Posterior cingulate gyrus (tissue), 11 donors: ENCODE data around the gene CIBAR2.
"Not testable (repeated sequence)": the region's sequence is repeated elsewhere in the genome, so short reads cannot be mapped to it uniquely, and the experiment has no call there.

Source experiments
- DNase-seq, 10 donors: peaks; one replicate each; pipeline versions ENCODE4 v3.0.0 to v3.0.0-alpha.2; 2020 to 2021; ENCODE audit warnings: mixed read lengths in 3 of 10
- intact Hi-C: fragments of 100-400 bp; cut with DNase I; formaldehyde crosslinking; loops from one replicate; pipeline ENCODE4 v1.15.1; 2023

Gene CIBAR2

DNA sequence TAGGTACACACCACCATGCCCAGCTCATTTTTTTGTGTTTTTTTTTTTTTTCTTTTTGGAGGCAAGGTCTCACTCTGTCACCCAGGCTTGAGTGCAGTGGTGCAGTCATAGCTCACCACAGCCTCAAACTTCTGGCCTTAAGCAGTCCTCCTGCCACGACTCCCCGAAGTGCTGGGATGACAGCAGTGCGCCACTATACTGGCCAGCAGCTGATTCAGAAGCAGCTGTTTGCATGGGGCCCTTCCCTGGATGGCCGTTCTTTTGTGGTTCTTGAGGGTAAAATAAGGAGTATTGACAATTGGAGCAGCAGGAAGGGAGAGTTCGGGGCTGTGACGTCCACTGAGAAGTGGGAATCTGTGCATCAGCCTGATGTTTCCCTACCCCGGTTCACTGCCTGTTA is 43.1 kb downstream of the CIBAR2 start:
- intact Hi-C loops, result no loop called here
- no peak for DNase-seq

DNA sequence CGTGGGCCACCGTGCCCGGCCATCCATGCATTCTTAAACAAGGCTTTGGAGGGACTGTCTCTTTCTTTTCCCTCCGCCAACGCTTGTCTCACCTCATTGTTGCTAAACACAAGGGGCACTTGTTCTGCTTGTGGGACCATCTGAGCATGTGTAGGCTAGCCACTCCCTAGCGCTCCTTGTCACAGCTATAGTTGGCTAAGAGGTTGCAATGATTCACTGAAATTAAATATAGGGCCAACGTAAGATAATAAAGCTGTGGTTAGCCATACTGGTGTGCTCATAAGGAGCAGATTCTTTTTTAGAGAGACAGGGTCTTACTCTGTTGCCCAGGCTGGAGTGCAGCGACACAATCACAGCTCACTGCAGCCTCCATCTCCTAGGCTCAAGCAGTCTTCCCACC is 43.5 kb downstream of the CIBAR2 start:
- intact Hi-C loops, result no loop called here
- no peak for DNase-seq

DNA sequence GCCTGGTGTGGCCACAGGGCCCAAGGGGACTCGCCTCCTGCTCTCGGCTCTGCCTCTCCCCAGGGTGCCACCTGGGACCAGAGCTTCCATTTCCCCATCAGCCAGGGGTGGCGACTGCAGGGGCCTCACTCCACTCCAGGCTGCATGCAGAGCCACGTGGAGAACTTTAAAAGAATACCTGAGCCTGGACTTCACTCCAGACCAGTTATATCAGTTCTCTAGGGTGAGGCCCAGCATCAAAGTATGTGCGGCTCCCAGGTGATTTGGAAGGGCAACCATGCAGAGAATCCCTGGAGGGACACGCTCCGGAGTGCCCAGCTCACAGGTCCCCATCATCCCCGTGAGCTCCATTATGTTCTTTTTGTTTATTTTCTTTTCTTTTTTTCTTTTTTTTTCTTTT is 44.8 kb downstream of the CIBAR2 start:
- intact Hi-C loops, result no loop called here
- DNase-seq, result no peak

DNA sequence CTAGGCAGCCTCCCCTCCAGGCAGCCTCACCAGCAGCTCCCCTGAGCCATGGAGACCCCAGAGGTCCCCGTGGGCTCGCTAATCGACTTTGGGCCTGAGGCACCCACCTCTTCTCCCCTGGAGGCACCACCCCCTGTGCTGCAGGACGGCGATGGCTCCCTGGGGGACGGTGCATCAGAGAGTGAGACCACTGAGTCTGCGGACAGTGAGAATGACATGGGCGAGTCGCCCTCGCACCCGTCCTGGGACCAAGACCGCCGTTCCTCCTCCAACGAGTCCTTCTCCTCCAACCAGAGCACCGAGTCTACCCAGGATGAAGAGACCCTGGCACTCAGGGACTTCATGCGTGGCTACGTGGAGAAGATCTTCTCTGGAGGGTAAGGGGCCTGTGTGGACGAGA is 45.2 kb downstream of the CIBAR2 start:
- intact Hi-C loops, result no loop called here
- DNase-seq, result no peak

DNA sequence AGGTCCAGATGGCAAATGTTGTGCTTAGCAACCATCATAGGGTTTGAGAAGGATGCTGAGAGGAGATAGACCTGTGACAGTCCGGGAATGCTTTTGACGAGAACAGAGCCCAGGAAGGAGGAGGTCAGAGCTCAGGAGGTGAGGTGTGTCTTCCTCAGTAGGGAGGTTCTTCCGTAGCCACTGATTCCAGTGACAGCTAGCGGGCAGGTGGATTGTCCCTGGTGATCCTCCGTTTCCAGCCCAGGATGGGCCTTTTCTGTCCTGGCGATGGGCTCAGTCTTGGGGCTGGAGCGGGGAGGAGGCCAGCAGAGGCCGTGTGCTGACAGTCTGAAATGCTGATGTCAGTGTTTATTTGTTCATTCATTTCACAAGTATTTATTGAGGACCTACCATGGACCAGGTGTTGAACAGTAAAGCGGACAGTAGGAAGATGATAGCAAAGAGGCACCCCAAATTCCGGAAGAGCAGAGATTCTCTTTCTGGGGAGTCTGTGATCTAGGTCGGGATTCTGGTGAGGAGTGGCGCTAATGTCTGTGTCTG is 45.9 kb downstream of the CIBAR2 start:
- DNase-seq, result no peak
- intact Hi-C loops, result no loop called here

DNA sequence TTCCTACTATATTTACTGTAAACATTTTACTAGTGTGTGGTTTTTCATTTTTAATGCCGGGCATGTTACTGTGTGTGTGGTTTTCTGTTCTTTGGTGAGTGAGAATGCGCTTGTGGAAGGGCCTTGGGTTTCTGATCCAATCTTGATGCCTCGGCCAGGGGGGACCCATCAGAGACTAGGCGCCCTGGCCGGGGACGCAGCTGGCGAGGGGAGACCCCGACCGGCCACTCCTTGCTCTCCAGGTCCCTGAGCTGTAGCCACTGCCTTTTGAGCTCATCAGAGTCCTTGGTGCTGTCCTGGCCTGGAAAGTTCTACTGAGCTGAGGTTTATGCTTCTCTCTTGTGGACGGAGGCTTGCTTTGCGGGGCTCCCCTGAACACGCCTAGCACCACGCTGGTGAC is 47.2 kb downstream of the CIBAR2 start:
- no peak for DNase-seq
- intact Hi-C loops, result no loop called here

DNA sequence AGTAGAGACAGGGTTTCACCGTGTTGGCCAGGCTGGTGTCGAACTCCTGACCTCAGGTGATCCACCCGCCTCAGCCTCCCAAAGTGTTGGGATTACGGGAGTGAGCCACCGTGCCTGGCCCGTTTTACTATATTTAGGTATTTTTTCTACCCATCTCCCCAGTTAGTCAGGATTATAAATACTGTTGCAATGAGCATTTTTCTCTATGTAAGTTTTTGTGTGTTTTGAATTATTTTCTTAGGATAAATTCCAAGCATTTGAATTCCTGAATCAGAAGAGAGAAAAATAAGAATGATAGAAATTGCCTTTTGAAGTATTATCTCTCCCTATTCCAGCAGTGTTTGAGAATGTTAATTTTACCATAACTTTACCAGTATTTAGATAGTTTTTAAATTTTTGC is 48.1 kb downstream of the CIBAR2 start:
- intact Hi-C loops, result no loop called here
- no peak for DNase-seq

DNA sequence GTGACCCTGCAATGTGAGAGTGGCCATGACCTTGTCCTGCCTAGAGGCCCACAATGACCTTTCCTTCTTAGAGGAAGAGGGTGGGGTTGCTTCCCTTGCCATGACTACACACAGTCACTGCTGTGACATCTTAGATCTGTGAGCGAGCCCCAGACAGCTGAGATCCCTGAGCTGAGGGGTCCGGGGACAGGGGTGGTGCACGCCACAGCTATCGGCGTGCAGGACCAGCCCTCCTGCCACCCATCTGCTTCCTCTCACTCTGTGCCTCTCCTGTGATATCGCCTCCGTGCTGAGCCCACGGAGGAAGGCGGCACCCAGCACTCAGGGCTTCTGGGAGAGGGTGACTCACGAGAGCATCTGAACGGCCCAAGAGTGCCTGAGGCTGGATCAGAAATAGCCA is 49.4 kb downstream of the CIBAR2 start:
- peak in 2 of 10 donors; percentile 68 to 87 for DNase-seq
- intact Hi-C loops, result no loop called here

DNA sequence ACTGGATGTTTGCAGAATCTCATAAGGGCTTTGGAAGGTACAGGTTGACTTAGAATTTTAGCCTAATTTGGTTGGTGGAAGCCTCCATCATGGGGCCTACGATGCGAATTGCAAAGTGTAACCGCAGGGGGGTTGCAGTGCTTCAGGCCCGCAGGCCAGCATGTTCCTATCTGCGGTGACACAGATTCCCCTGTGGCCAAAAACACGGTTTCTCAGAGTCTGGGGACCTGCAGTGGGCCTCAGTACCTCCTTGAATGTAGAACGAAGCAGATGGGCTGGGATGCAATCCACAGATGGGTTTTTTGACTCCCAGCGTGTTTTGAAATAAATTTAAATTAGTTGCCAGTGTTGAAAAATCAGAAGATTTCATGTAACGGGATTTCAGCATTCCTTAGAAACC is 49.9 kb downstream of the CIBAR2 start:
- DNase-seq, result no peak
- intact Hi-C loops, result no loop called here

DNA sequence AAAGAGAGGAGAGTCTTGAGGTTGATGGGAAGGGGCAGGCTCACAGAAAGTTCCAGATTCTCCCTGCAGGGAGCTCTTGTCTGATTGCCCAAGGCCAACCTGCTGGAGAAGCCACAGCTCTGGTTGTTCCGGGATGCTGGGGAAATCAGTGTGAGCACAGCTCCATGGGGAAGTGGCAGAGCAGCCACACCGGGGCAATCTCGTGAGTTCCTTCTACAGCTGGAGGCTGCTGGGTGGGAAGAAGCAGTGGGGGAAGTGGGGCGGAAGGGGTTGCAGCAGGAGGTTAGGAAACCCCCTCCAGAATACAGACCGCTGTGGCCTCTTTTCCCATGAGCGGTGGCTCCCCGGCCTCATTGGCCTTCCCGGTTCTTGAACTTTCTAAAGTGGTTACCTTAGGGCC is 50.7 kb downstream of the CIBAR2 start:
- intact Hi-C loops, result no loop called here
- peak in 1 of 10 donors; percentile 37 for DNase-seq

DNA sequence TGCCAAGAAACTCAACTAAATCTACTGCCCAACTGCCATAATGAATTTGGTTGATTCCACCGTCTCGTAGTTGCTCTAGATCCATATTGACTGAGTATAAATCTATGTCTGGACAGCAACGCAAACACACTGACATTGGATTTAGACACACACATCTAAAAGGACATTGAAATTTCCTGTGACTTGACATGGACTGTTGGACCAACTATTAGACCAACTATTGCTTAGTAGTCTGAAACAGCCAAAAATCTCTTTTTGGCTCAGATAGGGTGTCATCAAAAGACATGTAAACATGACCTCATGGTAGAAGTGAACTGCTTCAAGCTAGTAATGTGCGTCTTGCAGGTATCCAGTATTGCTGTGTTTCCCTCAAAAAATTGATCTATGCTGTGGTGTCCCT is 53.4 kb downstream of the CIBAR2 start:
- intact Hi-C loops, result no loop called here
- no peak for DNase-seq

DNA sequence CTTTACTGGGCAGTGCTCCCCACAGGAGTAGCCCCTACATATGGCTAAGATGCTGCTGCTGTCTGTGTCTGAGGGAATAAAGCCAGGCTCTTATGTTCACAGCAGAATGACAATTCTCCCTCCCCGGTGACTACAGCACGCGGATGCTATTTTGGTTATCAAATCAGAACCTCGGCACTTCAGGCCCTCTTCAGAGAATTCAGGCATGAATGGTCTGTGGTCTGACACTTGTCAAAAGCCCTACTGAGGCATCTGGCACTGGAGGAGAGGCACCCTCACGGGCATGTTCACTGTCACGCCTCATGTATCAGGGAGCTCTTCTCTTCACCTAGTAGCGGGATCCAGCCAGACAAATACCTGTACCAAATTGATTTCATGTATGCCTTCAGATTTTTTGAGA is 54.3 kb downstream of the CIBAR2 start:
- DNase-seq, result no peak
- intact Hi-C loops, result no loop called here

DNA sequence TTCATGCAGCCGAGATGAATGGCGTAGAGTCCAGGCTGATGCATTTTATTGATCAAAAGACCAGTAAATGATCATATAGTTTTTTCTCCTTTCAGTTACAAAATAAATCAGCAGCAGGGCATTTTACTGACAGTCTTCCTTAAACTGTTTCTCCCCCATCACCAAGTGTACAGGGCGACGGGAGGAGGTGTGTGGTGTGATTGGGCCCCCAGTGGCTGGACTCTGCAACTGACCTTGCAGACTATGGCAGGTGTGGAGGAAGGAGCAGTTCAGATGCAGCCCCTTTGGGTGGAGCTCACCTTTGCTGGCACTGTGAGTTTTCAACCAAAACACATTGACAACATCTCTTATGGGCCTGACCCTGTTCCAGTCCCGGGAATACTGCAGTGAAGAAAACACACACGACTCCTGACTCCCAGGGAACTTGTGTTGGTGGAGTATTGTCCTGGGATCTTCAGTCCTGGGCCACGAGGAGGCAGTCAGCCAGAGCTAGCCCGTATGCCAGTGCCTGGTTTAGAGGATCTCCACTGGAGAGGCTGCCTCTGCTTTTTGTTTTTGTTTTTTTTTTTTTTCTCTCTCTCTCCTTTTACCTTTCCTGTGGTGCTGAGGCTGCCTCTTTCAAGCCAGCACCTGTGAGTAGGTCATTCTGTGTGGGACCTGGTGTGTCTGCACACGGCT is 54.9 kb downstream of the CIBAR2 start:
- no peak for DNase-seq

DNA sequence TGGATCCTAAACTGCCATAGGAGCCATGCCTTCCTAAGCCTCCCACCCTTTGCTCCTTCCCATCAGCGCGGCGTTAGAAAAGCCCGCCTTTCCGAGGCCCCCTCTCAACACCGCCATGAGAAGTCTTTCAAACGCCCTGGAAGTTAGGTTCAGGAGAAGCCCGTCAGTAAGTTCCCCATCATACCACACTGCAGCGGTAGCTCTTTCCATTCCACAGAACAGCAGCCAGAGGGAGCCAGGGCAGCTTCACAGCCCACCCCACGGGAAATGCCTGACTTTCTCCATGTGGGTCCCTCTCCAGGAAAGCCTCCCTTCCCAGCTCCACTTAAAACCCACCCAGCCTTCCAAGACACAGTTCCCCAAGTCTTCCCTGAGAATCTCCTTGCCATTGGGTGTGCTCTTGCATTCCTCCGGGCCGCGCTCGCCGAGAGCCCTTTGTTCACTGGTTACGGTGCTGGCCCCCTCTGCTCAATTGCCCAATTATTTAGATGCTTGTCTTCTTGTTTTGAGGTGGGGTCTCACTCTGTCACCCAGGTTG is 56.0 kb downstream of the CIBAR2 start:
- peak in 1 of 10 donors; percentile 91 for DNase-seq
- intact Hi-C loops, result no loop called here

More for the DNA sequence above, 54.9 kb downstream of the CIBAR2 start:
- intact Hi-C loops, result no loop called here

DNA sequence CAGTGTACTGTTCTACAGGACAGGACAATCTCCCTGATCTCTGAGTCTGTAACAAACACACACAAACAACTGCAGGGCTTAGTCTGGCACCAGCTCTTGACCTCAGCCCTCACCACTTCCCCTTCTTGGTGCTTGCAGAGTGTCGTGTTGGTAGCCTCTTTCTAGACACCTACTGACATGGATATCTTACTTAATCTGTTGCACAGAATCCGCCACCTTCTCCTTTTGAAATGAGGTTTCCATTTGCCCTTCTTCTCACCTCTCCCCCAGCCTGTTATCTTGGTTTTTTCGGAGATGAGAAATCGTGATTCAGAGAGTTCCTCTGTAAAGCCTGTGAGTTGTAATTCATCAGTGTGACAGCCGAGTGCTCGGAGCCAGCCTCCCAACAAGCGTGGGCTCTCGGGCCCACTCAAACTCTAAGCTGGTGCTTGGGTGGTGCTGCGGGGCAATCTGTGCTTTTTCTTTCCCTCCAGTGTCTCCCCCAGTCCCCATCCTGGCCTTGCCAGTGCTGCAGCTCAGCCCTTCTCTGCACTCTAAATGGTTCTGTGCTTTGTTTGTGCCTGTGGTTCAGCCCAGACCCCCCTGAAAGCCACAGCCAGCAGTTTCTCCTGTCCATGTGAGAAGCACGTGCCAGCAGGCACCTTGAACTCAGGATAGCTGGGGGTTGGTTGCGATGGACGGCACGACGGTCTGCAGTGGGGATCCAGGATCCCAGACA is 56.6 kb downstream of the CIBAR2 start:
- intact Hi-C loops, result no loop called here
- DNase-seq, result peak in 5 of 10 donors; percentile 23 to 90 (median 87)

DNA sequence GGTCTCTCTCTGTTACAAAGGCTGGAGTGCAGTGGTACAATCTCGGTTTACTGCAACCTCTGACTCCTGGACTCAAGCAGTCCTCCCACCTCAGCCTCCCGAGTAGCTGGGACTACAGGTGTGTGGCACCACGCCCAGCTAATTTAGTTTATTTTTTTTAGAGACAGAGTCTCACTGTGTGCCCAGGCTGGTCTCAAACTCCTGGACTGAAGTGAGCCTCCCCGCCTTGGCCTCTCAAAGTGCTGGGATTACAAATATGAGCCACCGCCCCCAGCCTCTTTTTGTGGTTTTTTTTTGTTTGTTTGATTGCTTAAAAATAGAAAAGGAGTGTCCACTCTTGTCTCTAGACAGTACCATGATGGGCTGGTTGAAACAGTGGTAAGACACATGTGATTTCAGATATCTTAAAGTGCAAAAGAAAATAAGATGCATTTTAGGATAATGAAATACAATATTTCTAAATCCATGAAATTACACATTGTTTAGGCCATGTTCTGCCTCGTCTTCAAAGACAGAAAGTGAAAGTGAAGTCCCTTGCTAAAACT is 57.3 kb downstream of the CIBAR2 start:
- intact Hi-C loops, result no loop called here

DNA sequence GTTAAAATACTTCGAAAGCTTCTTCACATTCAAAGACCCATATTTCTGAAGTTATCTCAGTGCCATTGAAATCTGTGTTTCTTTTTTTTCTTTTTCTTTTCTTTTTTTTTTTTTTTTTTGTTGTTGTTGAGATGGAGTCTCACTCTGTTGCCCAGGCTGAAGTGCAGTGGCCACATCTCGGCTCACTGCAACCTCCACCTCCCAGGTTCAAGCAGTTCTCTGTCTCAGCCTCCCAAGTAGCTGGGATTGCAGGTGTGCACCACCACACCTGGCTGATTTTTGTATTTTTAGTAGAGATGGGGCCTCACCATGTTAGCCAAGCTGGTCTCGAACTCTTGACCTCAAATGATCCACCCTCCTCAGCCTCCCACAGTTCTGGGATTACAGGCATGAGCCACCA is 58.0 kb downstream of the CIBAR2 start:
- DNase-seq, intact Hi-C loops: not testable (repeated sequence)

More for the DNA sequence above, 57.3 kb downstream of the CIBAR2 start:
- DNase-seq, result peak in 1 of 10 donors; percentile 9

DNA sequence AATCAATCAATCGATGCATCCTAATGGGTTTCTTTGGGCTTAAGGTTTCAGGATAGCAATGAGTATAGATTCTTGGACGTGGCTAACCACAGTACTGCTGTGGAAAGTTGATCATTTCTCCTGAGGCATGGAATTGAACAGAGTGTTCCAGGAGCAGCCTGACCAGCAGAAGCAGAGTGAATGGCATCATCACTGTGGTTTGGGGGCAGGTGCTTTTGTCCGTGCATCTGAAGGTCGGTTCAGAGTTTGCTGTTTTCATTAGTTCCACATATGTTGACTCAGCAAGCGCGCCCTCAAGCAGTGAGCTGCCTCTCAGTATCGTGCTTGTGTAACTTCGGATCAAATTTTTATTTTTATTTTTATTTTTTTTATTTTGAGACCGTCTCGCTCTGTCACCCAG is 59.7 kb downstream of the CIBAR2 start:
- DNase-seq, result peak in 1 of 10 donors; percentile 41
- intact Hi-C loops, result no loop called here

DNA sequence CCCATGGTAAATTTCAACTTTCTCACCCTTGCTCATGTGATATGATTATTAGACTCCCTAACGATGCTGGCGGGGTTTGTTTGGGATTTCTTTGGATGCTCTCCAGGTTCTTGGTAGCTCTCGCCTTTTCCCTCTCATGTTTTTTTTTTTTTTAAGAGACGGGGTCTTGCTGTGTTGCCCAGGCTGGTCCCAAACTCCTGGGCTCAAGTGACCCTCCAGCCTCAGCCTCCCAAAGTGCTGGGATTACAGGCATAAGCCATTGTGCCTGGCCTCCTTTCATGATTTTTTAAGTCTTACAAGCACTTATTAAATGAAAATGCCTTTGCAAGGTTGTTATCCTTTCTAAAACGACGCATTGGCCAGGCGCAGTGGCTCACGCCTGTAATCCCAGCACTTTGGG is 60.6 kb downstream of the CIBAR2 start:
- intact Hi-C loops, result no loop called here
- DNase-seq, result peak in 1 of 10 donors; percentile 8

DNA sequence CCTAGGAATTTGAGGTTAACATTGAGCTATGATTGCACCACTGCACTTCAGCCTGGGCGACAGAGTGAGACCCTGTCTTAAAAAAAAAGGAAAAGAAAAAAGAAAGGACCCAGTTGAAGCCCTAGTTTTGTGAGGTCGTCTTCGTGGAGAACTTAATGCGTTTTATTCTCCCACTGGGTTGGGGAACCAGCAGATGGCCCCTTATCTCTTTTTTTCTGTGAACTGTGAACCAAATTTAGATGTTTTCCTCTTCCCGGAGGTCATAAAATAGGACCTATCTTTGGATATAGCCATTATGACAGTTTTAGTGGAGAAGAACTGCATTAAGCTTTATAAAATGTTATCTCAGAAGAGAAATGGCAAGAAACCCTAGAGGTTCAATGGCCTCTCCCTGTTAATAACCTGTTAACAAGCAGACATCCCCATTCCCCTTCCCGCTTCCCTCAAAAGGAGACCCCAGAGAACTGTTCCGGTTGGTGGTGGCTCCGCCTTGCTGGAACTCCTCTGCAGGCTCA is 61.1 kb downstream of the CIBAR2 start:
- DNase-seq, result peak in 2 of 10 donors; percentile 9 to 39
- intact Hi-C loops, result no loop called here

DNA sequence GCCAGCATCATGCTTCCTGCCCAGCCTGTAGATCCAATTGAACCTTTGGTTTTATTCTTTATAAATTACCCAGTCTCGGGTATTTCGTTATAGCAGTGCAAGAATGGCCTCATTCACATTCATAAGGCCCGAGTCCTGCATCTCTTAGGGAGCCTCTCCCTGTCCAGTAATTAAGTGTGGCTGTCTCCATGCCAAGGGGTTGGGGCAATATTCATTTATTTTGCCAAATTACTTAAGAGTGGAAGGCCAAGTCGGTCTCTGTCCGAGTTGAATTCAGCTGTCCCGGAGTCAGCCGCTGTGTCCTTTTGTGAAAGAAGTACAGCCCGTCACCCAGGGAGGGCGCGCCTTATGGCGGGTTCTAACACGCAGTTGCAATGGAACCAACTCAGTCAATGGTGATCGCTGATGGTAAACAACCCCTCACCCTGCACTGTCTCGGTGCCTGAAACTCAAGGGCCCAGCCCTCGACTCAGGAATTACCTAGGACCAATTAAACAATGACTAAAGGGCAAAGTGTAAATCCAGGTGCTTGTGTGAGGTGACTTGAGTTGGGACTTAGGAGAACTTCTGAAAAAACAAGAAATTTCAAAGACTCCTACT is 62.5 kb downstream of the CIBAR2 start:
- intact Hi-C loops, result no loop called here
- DNase-seq, result peak in 2 of 10 donors; percentile 71 to 84
